Endometrium (tissue), 2 donors: ENCODE measurements around the gene GLB1L.

ENCODE experiments used
- FAIRE-seq: peaks from 2 replicates; lab custom pipeline; 2012; peaks lifted over from hg19 to GRCh38; lab: Jason Lieb, UNC
- donor health status: control.
- donor health status: control.

The GLB1L gene

GRCh38 chr2:219221957-219222518 is 23.2 kb downstream of the GLB1L start:
- FAIRE-seq = no peak

- no peak for FAIRE-seq
Measured at GRCh38 chr2:219220652-219221402, 24.4 kb downstream of the GLB1L start.

GRCh38 chr2:219219784-219220532 is 25.3 kb downstream of the GLB1L start:
- no peak for FAIRE-seq

GRCh38 chr2:219218732-219219701 is 26.2 kb downstream of the GLB1L start, which contains the start of gene ABCB6:
Gene ABCB6, minus strand, starts transcription at chr2:219218958. Its CDS starts 285 bp downstream, at chr2:219218673.
- FAIRE-seq = peak; percentile 74

DNA sequence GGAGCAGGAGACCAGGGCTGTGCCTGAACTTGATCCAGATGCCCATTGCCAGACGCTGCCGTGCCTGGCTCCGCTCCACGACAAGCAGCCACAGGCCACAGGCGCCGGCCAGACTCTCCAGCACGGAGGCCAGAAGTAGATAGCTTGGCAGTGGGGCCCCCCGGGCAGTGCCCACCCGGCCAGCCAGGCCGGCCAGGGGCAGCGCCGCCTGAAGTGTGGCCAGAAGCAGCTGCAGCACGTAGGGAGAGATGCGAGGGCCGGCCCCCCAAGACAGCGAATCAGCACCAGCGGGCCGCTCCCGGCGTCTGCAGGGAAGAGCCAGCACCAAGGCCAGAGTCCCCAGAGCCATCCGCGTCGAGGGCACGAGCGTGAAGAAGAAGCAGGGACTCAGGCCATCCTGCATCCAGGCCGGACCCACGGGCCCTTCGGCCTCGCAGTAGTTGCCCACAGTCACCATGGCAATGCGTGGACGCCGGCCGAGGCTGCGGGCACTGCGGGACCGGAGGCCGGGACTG is 27.0 kb downstream of the GLB1L start:
- no peak for FAIRE-seq

DNA sequence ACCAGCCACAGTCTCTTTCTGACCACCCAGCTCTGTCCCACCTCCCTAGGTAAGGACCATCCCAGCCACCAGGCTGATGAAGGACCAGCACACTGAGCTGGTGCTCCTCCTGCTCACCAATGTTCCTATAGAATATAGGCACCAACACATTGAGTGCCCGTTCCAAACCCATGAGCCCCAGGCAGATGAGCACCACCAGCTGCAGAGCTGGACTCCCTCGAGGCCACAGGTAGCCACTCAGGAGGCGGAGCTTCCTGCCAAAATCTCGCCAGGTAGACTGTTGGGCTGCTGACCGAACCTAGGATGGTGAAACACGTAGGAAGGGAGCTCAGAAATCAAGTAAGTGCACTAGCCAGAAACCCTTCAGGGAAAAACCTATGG is 28.7 kb downstream of the GLB1L start:
- FAIRE-seq = no peak

- FAIRE-seq = no peak
Measured at GRCh38 chr2:219215871-219216534, 29.2 kb downstream of the GLB1L start.

DNA sequence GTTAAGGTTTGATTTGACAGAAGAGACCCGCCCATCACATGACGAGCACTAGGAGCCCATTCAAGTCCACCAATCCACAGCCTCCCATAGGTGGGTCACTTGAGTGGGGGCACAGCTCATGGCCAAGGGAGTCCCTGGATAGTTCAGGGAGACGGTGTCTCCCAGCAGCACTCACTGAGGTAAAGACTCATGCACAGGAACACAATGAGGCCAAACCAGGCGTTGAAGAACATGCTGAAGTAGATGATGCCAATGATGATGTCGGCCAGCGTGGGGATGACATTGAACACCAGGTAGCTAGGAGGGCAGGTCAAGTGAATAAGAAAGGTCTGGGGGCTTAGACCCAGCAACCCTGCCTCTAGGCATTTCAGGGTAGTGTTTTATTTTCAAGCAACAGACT is 30.5 kb downstream of the GLB1L start:
- FAIRE-seq = no peak

GRCh38 chr2:219214141-219214540 is 31.1 kb downstream of the GLB1L start:
- no peak for FAIRE-seq

- FAIRE-seq = no peak
Measured at GRCh38 chr2:219213486-219214071, 31.7 kb downstream of the GLB1L start.

- no peak for FAIRE-seq
Measured at GRCh38 chr2:219213026-219213415, 32.2 kb downstream of the GLB1L start.

GRCh38 chr2:219210886-219211362 is 34.3 kb downstream of the GLB1L start:
- FAIRE-seq = no peak

DNA sequence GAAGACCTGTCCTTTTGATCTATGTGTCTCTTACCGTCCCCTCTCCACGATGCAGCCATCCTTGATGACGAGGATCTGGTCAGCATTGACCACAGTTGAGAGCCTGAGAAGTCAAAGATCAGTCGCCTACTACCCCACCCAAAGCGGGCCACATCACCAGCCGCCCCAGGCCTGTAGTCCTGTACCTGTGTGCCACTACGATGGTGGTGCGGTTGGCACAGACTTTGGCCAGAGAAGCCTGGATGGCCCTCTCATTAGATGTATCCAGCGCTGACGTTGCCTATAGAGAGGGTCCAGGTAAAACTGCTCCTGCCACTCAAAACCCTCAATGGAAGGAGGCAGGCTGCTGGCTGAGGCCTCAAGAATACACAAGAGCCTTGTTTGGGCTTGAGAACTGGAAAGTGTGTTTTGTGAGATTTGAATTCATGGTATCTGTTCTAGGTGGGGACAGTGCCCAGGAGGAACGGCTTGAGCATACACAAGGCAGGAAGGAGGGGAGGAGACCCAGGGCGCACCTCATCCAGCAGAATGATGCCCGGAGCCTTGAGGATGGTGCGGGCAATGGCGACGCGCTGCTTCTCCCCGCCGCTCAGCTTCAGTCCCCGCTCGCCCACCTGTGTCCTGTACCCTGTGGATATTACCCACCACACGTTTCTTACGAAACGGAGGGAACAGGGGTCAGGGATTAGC is 34.9 kb downstream of the GLB1L start:
- FAIRE-seq = no peak

- no peak for FAIRE-seq
Measured at GRCh38 chr2:219209236-219210195, 35.7 kb downstream of the GLB1L start.

GRCh38 chr2:219207884-219208740 is 37.1 kb downstream of the GLB1L start:
- no peak for FAIRE-seq

DNA sequence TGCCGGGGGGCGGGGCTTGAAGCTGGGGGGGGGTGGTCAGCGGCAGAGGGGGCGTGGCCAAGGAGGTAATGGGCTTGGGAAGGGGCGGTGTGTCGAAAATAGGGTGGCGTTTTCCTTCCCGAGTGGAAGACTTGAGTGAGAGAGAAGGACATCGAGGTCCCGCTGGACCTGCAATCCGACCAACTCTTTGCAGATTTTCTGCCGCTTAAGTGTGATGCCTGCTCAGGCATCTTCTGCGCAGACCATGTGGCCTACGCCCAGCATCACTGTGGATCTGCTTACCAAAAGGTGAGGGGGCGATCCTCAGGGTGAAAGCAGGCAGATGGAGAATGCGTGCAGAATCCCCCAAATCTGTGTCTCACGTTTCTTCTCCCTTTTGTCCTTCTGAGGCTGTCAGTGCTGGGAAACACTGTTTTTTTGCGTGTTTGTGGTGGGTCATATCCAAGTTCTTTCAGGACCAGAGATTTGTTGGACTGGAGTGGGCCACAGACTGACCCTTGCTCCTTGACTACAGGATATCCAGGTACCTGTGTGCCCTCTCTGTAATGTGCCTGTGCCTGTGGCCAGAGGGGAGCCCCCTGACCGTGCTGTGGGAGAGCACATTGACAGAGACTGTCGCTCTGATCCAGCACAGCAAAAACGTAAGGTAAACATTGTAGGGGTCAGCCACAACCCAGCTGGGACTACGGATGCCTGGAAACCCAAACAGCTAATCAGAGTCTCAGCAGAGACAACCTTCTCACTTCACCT is 37.9 kb downstream of the GLB1L start:
- no peak for FAIRE-seq
